Measurements from ENCODE around the gene SCN2A. TPM values are rescaled to one million over a fixed set of nuclear protein-coding genes. Genes with fewer than 3 reads are reported as not detected.

SCN2A gene
- total RNA-seq, 1 experiment from 2014 or later = 0.15 TPM

DNA sequence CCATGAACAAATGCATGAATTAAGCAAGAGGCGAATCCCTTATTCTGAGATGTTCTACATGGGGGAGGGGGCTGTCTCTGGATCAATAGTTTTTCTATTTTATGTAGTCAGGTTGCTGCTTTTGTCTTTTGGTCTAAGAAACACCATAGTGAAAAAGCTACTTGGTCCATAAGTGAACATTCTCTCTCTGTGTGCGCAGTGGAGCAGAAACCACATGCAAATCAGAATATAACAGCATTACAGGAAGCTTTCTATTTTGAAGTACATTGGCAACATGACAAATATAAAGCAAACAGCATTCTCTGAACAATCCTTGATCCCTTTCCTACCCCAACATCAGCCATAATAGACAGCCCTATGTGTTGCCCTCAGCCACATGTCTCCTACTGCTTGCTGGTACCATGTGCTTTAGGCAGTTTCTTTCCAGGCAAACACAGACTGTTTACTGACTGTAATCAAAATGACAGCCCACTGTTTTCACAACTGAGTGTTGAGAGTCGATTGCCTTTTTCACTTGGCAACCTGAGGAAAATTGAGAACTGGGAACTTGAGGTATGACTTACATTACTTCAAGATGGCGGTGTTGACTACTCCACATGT, 45.9 kb upstream of the SCN2A start:
- H3K36me3 ChIP-seq (ENCODE audit: low read depth) = no peaks in the 10 kb centered on the region
- no peak overlapping the region for H2AFZ ChIP-seq
- no TSS peak for BruUV-seq (replicated peaks)
- CTCF ChIA-PET = no interaction called here
- no peaks in the 10 kb centered on the region for H3K9me2 ChIP-seq (ENCODE audit: insufficient read depth)
- no peaks in the 10 kb centered on the region for H3K27me3 ChIP-seq (ENCODE audit: insufficient read depth, low read depth)
- intact Hi-C loops (cut with micrococcal nuclease; ENCODE audit: unreplicated experiment) = no loop called here
- H3K79me2 ChIP-seq (ENCODE audit: low read depth) = no peaks in the 10 kb centered on the region
- TF ChIP-seq, protein P1, sequence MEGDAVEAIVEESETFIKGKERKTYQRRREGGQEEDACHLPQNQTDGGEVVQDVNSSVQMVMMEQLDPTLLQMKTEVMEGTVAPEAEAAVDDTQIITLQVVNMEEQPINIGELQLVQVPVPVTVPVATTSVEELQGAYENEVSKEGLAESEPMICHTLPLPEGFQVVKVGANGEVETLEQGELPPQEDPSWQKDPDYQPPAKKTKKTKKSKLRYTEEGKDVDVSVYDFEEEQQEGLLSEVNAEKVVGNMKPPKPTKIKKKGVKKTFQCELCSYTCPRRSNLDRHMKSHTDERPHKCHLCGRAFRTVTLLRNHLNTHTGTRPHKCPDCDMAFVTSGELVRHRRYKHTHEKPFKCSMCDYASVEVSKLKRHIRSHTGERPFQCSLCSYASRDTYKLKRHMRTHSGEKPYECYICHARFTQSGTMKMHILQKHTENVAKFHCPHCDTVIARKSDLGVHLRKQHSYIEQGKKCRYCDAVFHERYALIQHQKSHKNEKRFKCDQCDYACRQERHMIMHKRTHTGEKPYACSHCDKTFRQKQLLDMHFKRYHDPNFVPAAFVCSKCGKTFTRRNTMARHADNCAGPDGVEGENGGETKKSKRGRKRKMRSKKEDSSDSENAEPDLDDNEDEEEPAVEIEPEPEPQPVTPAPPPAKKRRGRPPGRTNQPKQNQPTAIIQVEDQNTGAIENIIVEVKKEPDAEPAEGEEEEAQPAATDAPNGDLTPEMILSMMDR (conservative IDR thresholded peaks at IDR 0.05) = no peak
- no peak for TF ChIP-seq EZH2 (IDR thresholded peaks at IDR 0.05; ENCODE audit: low read depth)
- no peak for DNase-seq
- H3K4me3 ChIP-seq = no peak overlapping the region
- no peaks in the 10 kb centered on the region for H3K9me3 ChIP-seq (ENCODE audit: insufficient read depth, low read depth)
- no peak overlapping the region for H3K27ac ChIP-seq
- H3K4me1 ChIP-seq (replicated peaks; ENCODE audit: insufficient read depth) = no peaks in the 10 kb centered on the region
- no peaks in the 10 kb centered on the region for H3F3A ChIP-seq (ENCODE audit: insufficient read depth, low read depth)
- POLR2A ChIA-PET (ENCODE audit: unreplicated experiment) = no interaction called here
- no peak overlapping the region for H3K4me2 ChIP-seq
- H4K20me1 ChIP-seq (ENCODE audit: insufficient read depth) = no peaks in the 10 kb centered on the region

GRCh38 chr2:165196411-165196810, 42.8 kb upstream of the SCN2A start:
- Histone ChIP-seq H4K20me1 (ENCODE audit: insufficient read depth) (no peaks in the 10 kb centered on the region), H3K9me2 (ENCODE audit: insufficient read depth) (no peaks in the 10 kb centered on the region), H3K9me3 (ENCODE audit: insufficient read depth, low read depth) (no peaks in the 10 kb centered on the region), H3K4me3 (no peak overlapping the region), H3F3A (ENCODE audit: insufficient read depth, low read depth) (no peaks in the 10 kb centered on the region), H3K27ac (no peak overlapping the region), H2AFZ (no peak overlapping the region), H3K36me3 (ENCODE audit: low read depth) (no peaks in the 10 kb centered on the region), H3K27me3 (ENCODE audit: insufficient read depth, low read depth) (no peaks in the 10 kb centered on the region), H3K4me1 (replicated peaks; ENCODE audit: insufficient read depth) (no peaks in the 10 kb centered on the region), H3K4me2 (no peak overlapping the region), H3K79me2 (ENCODE audit: low read depth) (no peaks in the 10 kb centered on the region)
- ChIA-PET POLR2A (ENCODE audit: unreplicated experiment) (no interaction called here), CTCF (no interaction called here)
- no TSS peak for BruUV-seq (replicated peaks)
- no peak for DNase-seq
- intact Hi-C loops (cut with micrococcal nuclease; ENCODE audit: unreplicated experiment) = no loop called here
- TF ChIP-seq, protein P1 (conservative IDR thresholded peaks at IDR 0.05) = no peak
- TF ChIP-seq EZH2 (IDR thresholded peaks at IDR 0.05; ENCODE audit: low read depth) = no peak

DNA sequence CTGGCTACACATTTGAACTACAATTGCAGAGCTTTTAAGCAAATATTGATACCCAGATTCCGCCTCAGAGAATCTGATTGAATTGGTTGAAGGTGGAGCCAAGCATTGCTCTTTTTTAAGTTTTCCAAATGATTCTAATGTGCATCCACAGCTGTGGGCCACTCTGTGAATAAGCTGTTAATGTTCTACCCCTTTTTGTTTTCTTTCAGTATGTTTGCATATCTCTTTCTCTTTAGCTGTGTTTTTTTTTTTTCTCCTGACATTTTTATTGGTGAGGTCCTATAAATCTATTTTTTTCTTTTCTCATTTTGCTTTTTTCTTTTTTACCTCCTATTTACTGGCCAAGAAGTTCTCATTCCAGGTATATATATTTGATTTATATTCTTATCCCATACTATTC, 41.9 kb upstream of the SCN2A start:
- no peaks in the 10 kb centered on the region for H4K20me1 ChIP-seq (ENCODE audit: insufficient read depth)
- H3K9me2 ChIP-seq (ENCODE audit: insufficient read depth) = no peaks in the 10 kb centered on the region
- H3K4me3 ChIP-seq = no peak overlapping the region
- no peak overlapping the region for H3K4me2 ChIP-seq
- no peaks in the 10 kb centered on the region for H3K36me3 ChIP-seq (ENCODE audit: low read depth)
- ChIA-PET CTCF (no interaction called here), POLR2A (ENCODE audit: unreplicated experiment) (no interaction called here)
- H3K27me3 ChIP-seq (ENCODE audit: insufficient read depth, low read depth) = no peaks in the 10 kb centered on the region
- intact Hi-C loops (cut with micrococcal nuclease; ENCODE audit: unreplicated experiment) = no loop called here
- no peak overlapping the region for H2AFZ ChIP-seq
- no peaks in the 10 kb centered on the region for H3K9me3 ChIP-seq (ENCODE audit: insufficient read depth, low read depth)
- no peaks in the 10 kb centered on the region for H3K79me2 ChIP-seq (ENCODE audit: low read depth)
- no peaks in the 10 kb centered on the region for H3K4me1 ChIP-seq (replicated peaks; ENCODE audit: insufficient read depth)
- no peaks in the 10 kb centered on the region for H3F3A ChIP-seq (ENCODE audit: insufficient read depth, low read depth)
- H3K27ac ChIP-seq = no peak overlapping the region
- TF ChIP-seq, protein P1 (conservative IDR thresholded peaks at IDR 0.05) = no peak
- TF ChIP-seq EZH2 (IDR thresholded peaks at IDR 0.05; ENCODE audit: low read depth) = no peak
- DNase-seq = no peak
- BruUV-seq (replicated peaks) = no TSS peak
